ENCODE results near the gene TRPM4.
A peak's percentile ranks its signal among the peaks of the same experiment; 100 is the strongest.

The TRPM4 gene

DNA sequence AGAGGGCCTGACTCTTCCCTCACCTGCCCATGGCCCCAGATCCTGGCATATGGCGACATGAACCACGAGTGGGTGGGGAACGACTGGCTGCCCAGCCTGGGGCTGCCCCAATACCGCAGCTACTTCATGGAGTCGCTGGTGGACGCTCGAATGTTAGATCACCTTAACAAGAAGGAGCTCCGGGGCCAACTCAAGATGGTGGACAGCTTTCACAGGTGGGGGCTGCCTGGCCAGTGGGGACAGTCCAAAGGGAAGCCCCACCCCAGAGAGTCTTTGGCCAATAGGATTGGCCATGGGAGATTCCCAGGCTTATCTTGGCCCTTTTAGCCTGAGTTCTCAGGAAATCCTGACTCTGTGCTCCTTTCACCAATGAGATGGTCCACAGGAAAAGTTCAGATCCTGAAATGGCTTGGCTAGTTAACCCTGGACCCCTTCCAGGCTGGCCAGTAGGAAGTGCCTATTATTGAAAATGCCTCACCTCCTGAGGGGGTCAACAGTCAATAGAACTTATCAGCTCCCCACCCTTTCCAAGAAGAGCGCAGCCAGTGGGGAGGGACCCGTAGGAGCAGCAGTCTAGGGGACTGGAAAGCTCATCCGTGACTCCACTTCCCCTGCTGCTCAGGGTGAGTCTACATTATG, 9.4 kb upstream of the TRPM4 start:
- H4K20me1 ChIP-seq (ENCODE audit: low read depth, low read length) = no peaks in the 10 kb centered on the region
- no peaks in the 10 kb centered on the region for H3K79me2 ChIP-seq (ENCODE audit: insufficient read depth, low read length)
- H3K4me2 ChIP-seq (ENCODE audit: low read depth, low read length, poor library complexity, severe bottlenecking) = no peak overlapping the region
- H3K9me3 ChIP-seq (ENCODE audit: insufficient read depth, low read length) = no peaks in the 10 kb centered on the region
- no peak overlapping the region for H3K9ac ChIP-seq (ENCODE audit: low read length)
- no peak overlapping the region for H3K27ac ChIP-seq (ENCODE audit: low read depth, low read length)
- H3K9me2 ChIP-seq (replicated peaks; ENCODE audit: insufficient read depth, low read length) = no peaks in the 10 kb centered on the region
- no peak overlapping the region for H3K4me3 ChIP-seq (ENCODE audit: insufficient read depth, low read length, poor library complexity, severe bottlenecking)
- no peaks in the 10 kb centered on the region for H3K27me3 ChIP-seq (ENCODE audit: low read length)
- no peak for TF ChIP-seq EZH2phosphoT487 (conservative IDR thresholded peaks at IDR 0.05; ENCODE audit: low read length)
- TF ChIP-seq, protein P1, sequence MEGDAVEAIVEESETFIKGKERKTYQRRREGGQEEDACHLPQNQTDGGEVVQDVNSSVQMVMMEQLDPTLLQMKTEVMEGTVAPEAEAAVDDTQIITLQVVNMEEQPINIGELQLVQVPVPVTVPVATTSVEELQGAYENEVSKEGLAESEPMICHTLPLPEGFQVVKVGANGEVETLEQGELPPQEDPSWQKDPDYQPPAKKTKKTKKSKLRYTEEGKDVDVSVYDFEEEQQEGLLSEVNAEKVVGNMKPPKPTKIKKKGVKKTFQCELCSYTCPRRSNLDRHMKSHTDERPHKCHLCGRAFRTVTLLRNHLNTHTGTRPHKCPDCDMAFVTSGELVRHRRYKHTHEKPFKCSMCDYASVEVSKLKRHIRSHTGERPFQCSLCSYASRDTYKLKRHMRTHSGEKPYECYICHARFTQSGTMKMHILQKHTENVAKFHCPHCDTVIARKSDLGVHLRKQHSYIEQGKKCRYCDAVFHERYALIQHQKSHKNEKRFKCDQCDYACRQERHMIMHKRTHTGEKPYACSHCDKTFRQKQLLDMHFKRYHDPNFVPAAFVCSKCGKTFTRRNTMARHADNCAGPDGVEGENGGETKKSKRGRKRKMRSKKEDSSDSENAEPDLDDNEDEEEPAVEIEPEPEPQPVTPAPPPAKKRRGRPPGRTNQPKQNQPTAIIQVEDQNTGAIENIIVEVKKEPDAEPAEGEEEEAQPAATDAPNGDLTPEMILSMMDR (IDR thresholded peaks at IDR 0.05; ENCODE audit: insufficient read depth, low read length, poor library complexity, severe bottlenecking) = no peak
- no peaks in the 10 kb centered on the region for H3K36me3 ChIP-seq (ENCODE audit: low read length)
- 0 out of 2 replicates have a peak, but pooled peaks cover 5% of the 10 kb centered on the region for H3F3A ChIP-seq (ENCODE audit: insufficient read depth)
- no peak overlapping the region for H2AFZ ChIP-seq (ENCODE audit: low read depth, low read length, severe bottlenecking)

- Histone ChIP-seq H3K27ac (ENCODE audit: low read depth, low read length) (no peak overlapping the region), H3K4me3 (ENCODE audit: insufficient read depth, low read length, poor library complexity, severe bottlenecking) (peak overlapping the region; percentile 45), H3F3A (ENCODE audit: insufficient read depth) (0 out of 2 replicates have a peak, but pooled peaks cover 5% of the 10 kb centered on the region), H3K9me3 (ENCODE audit: insufficient read depth, low read length) (no peaks in the 10 kb centered on the region), H3K36me3 (ENCODE audit: low read length) (no peaks in the 10 kb centered on the region), H3K9ac (ENCODE audit: low read length) (peak overlapping the region; percentile 44; the same call in 1 of the 2 replicates), H3K27me3 (ENCODE audit: low read length) (no peaks in the 10 kb centered on the region), H2AFZ (ENCODE audit: low read depth, low read length, severe bottlenecking) (no peak overlapping the region), H4K20me1 (ENCODE audit: low read depth, low read length) (no peaks in the 10 kb centered on the region), H3K4me2 (ENCODE audit: low read depth, low read length, poor library complexity, severe bottlenecking) (peak overlapping the region; percentile 48), H3K79me2 (ENCODE audit: insufficient read depth, low read length) (no peaks in the 10 kb centered on the region), H3K9me2 (replicated peaks; ENCODE audit: insufficient read depth, low read length) (no peaks in the 10 kb centered on the region)
- TF ChIP-seq, protein P1 (IDR thresholded peaks at IDR 0.05; ENCODE audit: insufficient read depth, low read length, poor library complexity, severe bottlenecking) = no peak
- no peak for TF ChIP-seq EZH2phosphoT487 (conservative IDR thresholded peaks at IDR 0.05; ENCODE audit: low read length)
Measured at GRCh38 chr19:49148784-49149651, 8.6 kb upstream of the TRPM4 start.

- Histone ChIP-seq H3K27me3 (ENCODE audit: low read length) (no peaks in the 10 kb centered on the region), H3K4me3 (ENCODE audit: insufficient read depth, low read length, poor library complexity, severe bottlenecking) (peak overlapping the region; percentile 45), H3K9ac (ENCODE audit: low read length) (peak overlapping the region; percentile 44), H3K27ac (ENCODE audit: low read depth, low read length) (no peak overlapping the region), H3K4me2 (ENCODE audit: low read depth, low read length, poor library complexity, severe bottlenecking) (peak overlapping the region; percentile 48), H3K9me3 (ENCODE audit: insufficient read depth, low read length) (no peaks in the 10 kb centered on the region), H3F3A (ENCODE audit: insufficient read depth) (0 out of 2 replicates have a peak, but pooled peaks cover 5% of the 10 kb centered on the region), H3K79me2 (ENCODE audit: insufficient read depth, low read length) (no peaks in the 10 kb centered on the region), H2AFZ (ENCODE audit: low read depth, low read length, severe bottlenecking) (peak overlapping the region; percentile 71), H4K20me1 (ENCODE audit: low read depth, low read length) (no peaks in the 10 kb centered on the region), H3K9me2 (replicated peaks; ENCODE audit: insufficient read depth, low read length) (no peaks in the 10 kb centered on the region), H3K36me3 (ENCODE audit: low read length) (no peaks in the 10 kb centered on the region)
- TF ChIP-seq EZH2phosphoT487 (conservative IDR thresholded peaks at IDR 0.05; ENCODE audit: low read length) = no peak
- TF ChIP-seq, protein P1 (IDR thresholded peaks at IDR 0.05; ENCODE audit: insufficient read depth, low read length, poor library complexity, severe bottlenecking) = no peak
Measured at GRCh38 chr19:49149652-49150105, 7.9 kb upstream of the TRPM4 start.

Measured in SU-DHL-6 (cell line).